Liver (tissue), 9 donors: Measurements from ENCODE around the gene RAD51AP1. TPM values are rescaled to one million over a fixed set of nuclear protein-coding genes. Genes with fewer than 3 reads are reported as not detected.

ENCODE experiments used
- DNase-seq: peaks from one replicate; pipeline ENCODE4 v3.0.0-alpha.2; 2017; ENCODE audit warnings: low spot score
- H3K27ac ChIP-seq, 2 donors: one replicate each; pipeline ENCODE4 v1.7.0; 2013; ENCODE audit warnings: inconsistent platforms in 2 of 2, low read length in 2 of 2, control low read depth in 1 of 2, low read depth in 1 of 2, mild to moderate bottlenecking in 1 of 2
- H3K27me3 ChIP-seq, 4 donors: one replicate each; pipeline versions ENCODE4 v1.6.1 to v1.7.0; 2013; ENCODE audit warnings: low read length in 3 of 4, inconsistent platforms in 1 of 4, mild to moderate bottlenecking in 1 of 4, moderate library complexity in 1 of 4; ENCODE audit not compliant: control insufficient read depth in 4 of 4, insufficient read depth in 4 of 4
- H3K36me3 ChIP-seq, 4 donors: one replicate each; pipeline versions ENCODE4 v1.6.1 to v1.7.0; 2013; ENCODE audit warnings: low read length in 3 of 4, mild to moderate bottlenecking in 3 of 4, low read depth in 1 of 4, moderate library complexity in 1 of 4; ENCODE audit not compliant: control insufficient read depth in 4 of 4, insufficient read depth in 3 of 4
- H3K4me1 ChIP-seq, 4 donors: one replicate each; pipeline versions ENCODE4 v1.6.1 to v1.7.0; 2013; ENCODE audit warnings: low read length in 3 of 4, mild to moderate bottlenecking in 3 of 4, moderate library complexity in 1 of 4; ENCODE audit not compliant: control insufficient read depth in 4 of 4, insufficient read depth in 4 of 4
- H3K4me3 ChIP-seq, 3 donors: one replicate each; pipeline versions ENCODE4 v1.6.1 to v1.7.0; 2013; ENCODE audit warnings: low read length in 3 of 3, control low read depth in 1 of 3, low read depth in 1 of 3, mild to moderate bottlenecking in 1 of 3
- H3K9ac ChIP-seq, 2 donors: one replicate each; pipeline ENCODE4 v1.7.0; 2013; ENCODE audit warnings: low read length in 2 of 2, mild to moderate bottlenecking in 2 of 2, moderate library complexity in 2 of 2, control low read depth in 1 of 2, low read depth in 1 of 2
- H3K9me3 ChIP-seq, 4 donors: one replicate each; pipeline versions ENCODE4 v1.6.1 to v1.7.0; 2013; ENCODE audit warnings: low read length in 3 of 4; ENCODE audit not compliant: control insufficient read depth in 4 of 4
- ATF3 ChIP-seq: IDR thresholded peaks from 2 replicates; pipeline ENCODE4 v1.6.1; 2016; ENCODE audit warnings: antibody characterized with exemption
- CTCF ChIP-seq: fragments of 150-350 bp; IDR thresholded peaks from 2 replicates; pipeline ENCODE4 v1.5.1; 2017; ENCODE audit warnings: improper control_type of control experiment, low read depth, low read length; ENCODE audit not compliant: missing input control
- FOXA1 ChIP-seq: IDR thresholded peaks from 2 replicates; pipeline ENCODE4 v1.6.1; 2016; ENCODE audit warnings: antibody characterized with exemption
- GABPA ChIP-seq, 2 donors: IDR thresholded peaks in 1 of 2; conservative IDR thresholded peaks in 1 of 2; 2 replicates each; pipeline ENCODE4 v1.6.1; 2016; ENCODE audit warnings: antibody characterized with exemption in 2 of 2, mild to moderate bottlenecking in 1 of 2, moderate library complexity in 1 of 2
- HNF4A ChIP-seq, 2 donors: conservative IDR thresholded peaks; 2 replicates each; pipeline ENCODE4 v1.6.1; 2016; ENCODE audit warnings: antibody characterized with exemption in 2 of 2, mild to moderate bottlenecking in 2 of 2
- HNF4G ChIP-seq: IDR thresholded peaks from 2 replicates; pipeline ENCODE4 v1.6.1; 2016; ENCODE audit warnings: antibody characterized with exemption
- JUND ChIP-seq, 2 donors: IDR thresholded peaks; 2 replicates each; pipeline ENCODE4 v1.6.1; 2016; ENCODE audit warnings: antibody characterized with exemption in 2 of 2
- NR2F2 ChIP-seq: IDR thresholded peaks from 2 replicates; pipeline ENCODE4 v1.6.1; 2016; ENCODE audit warnings: antibody characterized with exemption
- RAD21 ChIP-seq, 2 donors: IDR thresholded peaks; 2 replicates each; pipeline ENCODE4 v1.6.1; 2016; ENCODE audit warnings: antibody characterized with exemption in 2 of 2, mild to moderate bottlenecking in 2 of 2
- SP1 ChIP-seq: IDR thresholded peaks from 2 replicates; pipeline ENCODE4 v1.6.1; 2018; ENCODE audit warnings: antibody characterized with exemption, mild to moderate bottlenecking
- TAF1 ChIP-seq: conservative IDR thresholded peaks from 2 replicates; pipeline ENCODE4 v1.6.1; 2016; ENCODE audit warnings: antibody characterized with exemption, mild to moderate bottlenecking
- YY1 ChIP-seq: IDR thresholded peaks from 2 replicates; pipeline ENCODE4 v1.6.1; 2016; ENCODE audit warnings: antibody characterized with exemption, mild to moderate bottlenecking
- ZBTB33 ChIP-seq: IDR thresholded peaks from 2 replicates; pipeline ENCODE4 v1.6.1; 2016; ENCODE audit warnings: antibody characterized with exemption
- WGBS: extraction: QIAGEN DNeasy Blood & Tissue Kit; methylation state at CpG from one replicate; pipeline ENCODE4 v1.1.7; 2013; 5-methylcytosine and 5-hydroxymethylcytosine counted together
- polyA plus RNA-seq, 2 donors: library from polyadenylated mRNA; stranded (reverse) in 1 of 2; unstranded in 1 of 2; fragments of 200-250 nt in 1 of 2; fragments of >200 nt in 1 of 2; fragmentation: Nextera tagmentation in 1 of 2; extraction: Ambion mirVana in 1 of 2; gene quantifications; one replicate each; pipeline versions ENCODE4 v1.2.1 to v1.2.3, GENCODE V29; 2013 to 2015
- total RNA-seq, 2 donors: library from RNA; depleted of rRNA; stranded (reverse); fragments of >200 nt; gene quantifications; one replicate each; pipeline ENCODE4 v1.2.3, GENCODE V29; 2014
- TF ChIP-seq, protein P1 (sequence below): IDR thresholded peaks from 2 replicates; pipeline ENCODE4 v1.6.1; 2016; ENCODE audit warnings: antibody characterized with exemption
- donor health status: healthy.
- donor health status: healthy.
- donor health status: healthy.
- donor health status: healthy.
- donor health status: healthy.

RAD51AP1 gene
- total and polyA plus RNA-seq, 4 donors = 0.50 to 14.9 (median 1.3) TPM

GRCh38 chr12:4564818-4565217 lies 26.1 kb downstream of the RAD51AP1 start:
- no peaks in the 10 kb centered on the region for H3K9me3 ChIP-seq
- no peak overlapping the region for H3K9ac ChIP-seq
- H3K4me1 ChIP-seq = peaks cover 3 to 11% (median 6%) of the 10 kb centered on the region in 4 donors
- no peak for TF ChIP-seq HNF4G
- TF ChIP-seq ZBTB33 = no peak
- TF ChIP-seq, protein P1, sequence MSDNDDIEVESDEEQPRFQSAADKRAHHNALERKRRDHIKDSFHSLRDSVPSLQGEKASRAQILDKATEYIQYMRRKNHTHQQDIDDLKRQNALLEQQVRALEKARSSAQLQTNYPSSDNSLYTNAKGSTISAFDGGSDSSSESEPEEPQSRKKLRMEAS = no peak
- no peak for TF ChIP-seq SP1
- no peak for TF ChIP-seq YY1
- no peak for TF ChIP-seq GABPA (IDR thresholded peaks at IDR 0.05 in 1 of 2, conservative IDR thresholded peaks at IDR 0.05 in 1 of 2)
- TF ChIP-seq RAD21 (IDR thresholded peaks at IDR 0.05) = no peak
- TF ChIP-seq NR2F2 = no peak
- TF ChIP-seq FOXA1 = no peak
- H3K27me3 ChIP-seq = no peaks in the 10 kb centered on the region
- H3K4me3 ChIP-seq = no peak overlapping the region
- WGBS = 60% methylated on average over 5 of the region's 5 CpGs
- H3K27ac ChIP-seq = no peak overlapping the region
- no peaks in the 10 kb centered on the region for H3K36me3 ChIP-seq
- no peak for DNase-seq

DNA sequence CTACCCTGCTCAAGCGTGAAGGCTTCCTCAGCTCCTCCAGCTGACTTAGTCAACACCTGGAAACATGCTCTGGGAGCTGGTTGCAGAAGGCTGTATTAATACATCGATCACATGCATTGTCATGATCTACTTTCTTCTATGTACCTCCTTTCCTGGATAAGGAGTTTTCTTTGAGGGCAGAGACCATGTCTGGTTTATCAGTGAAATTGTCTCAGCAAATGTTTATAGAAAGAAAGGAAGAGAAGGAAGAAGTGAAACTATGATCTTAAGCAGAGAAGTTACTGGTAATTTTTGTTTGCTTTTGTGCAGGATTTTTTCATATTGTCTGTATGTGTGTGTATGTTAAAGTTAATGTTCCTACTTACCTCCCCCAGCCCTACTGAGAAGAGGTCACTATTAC lies 27.8 kb downstream of the RAD51AP1 start:
- no peak overlapping the region for H3K4me3 ChIP-seq
- H3K4me1 ChIP-seq = peaks cover 3 to 11% (median 6%) of the 10 kb centered on the region in 4 donors
- no peaks in the 10 kb centered on the region for H3K27me3 ChIP-seq
- no peak overlapping the region for H3K9ac ChIP-seq
- WGBS = 86% methylated on average over 2 of the region's 2 CpGs
- H3K27ac ChIP-seq = no peak overlapping the region
- TF ChIP-seq RAD21 (IDR thresholded peaks at IDR 0.05) (no peak), FOXA1 (no peak), ZBTB33 (no peak), HNF4A (conservative IDR thresholded peaks at IDR 0.05) (no peak), CTCF (no peak), NR2F2 (no peak), ATF3 (no peak), TAF1 (no peak), JUND (IDR thresholded peaks at IDR 0.05) (no peak), YY1 (no peak), GABPA (IDR thresholded peaks at IDR 0.05 in 1 of 2, conservative IDR thresholded peaks at IDR 0.05 in 1 of 2) (no peak)
- TF ChIP-seq, protein P1 = no peak
- DNase-seq = no peak
- H3K36me3 ChIP-seq = no peaks in the 10 kb centered on the region
- H3K9me3 ChIP-seq = no peaks in the 10 kb centered on the region
